ENCODE measurements around the gene REPS1. TPM values are rescaled to one million over a fixed set of nuclear protein-coding genes. Genes with fewer than 3 reads are reported as not detected.

REPS1 gene
- total and polyA plus RNA-seq, 2 of the 13 experiments (the other 11 are each of a cell fraction or from before 2014, with no cell fraction given), result 36.4 to 38.3 TPM

GRCh38 chr6:138987643-138988468 lies at the start of gene REPS1 (continued):
- TF ChIP-seq ZNF547 (CRISPR knock-in tag; IDR thresholded peaks at IDR 0.05) (peak; percentile 82; the same call in 1 of the 2 replicates), ATF1 (CRISPR knock-in tag; IDR thresholded peaks at IDR 0.05) (no peak), HNRNPUL1 (IDR thresholded peaks at IDR 0.05; ENCODE audit: low read depth, low read length) (peak; percentile 51; the same call in 1 of the 2 replicates), RFX5 (IDR thresholded peaks at IDR 0.05; ENCODE audit: low read depth, low read length) (peak; percentile 17; the same call in 1 of the 2 replicates), ZFP1 (CRISPR knock-in tag; IDR thresholded peaks at IDR 0.05) (peak; percentile 64; the same call in 1 of the 2 replicates), DMAP1 (CRISPR knock-in tag; IDR thresholded peaks at IDR 0.05) (0 out of 2 replicates have a peak, but pooled peaks have one; percentile 74), KDM6A (CRISPR knock-in tag; IDR thresholded peaks at IDR 0.05; ENCODE audit: low read depth) (no peak), TOE1 (CRISPR knock-in tag; IDR thresholded peaks at IDR 0.05) (0 out of 2 replicates have a peak, but pooled peaks have one; percentile 53), ZFYVE20 (CRISPR knock-in tag; IDR thresholded peaks at IDR 0.05; ENCODE audit: borderline replicate concordance, low read depth) (no peak), IRF2 (CRISPR knock-in tag; IDR thresholded peaks at IDR 0.05) (peak; percentile 83; the same call in 1 of the 2 replicates), ONECUT2 (CRISPR knock-in tag; IDR thresholded peaks at IDR 0.05) (peak; percentile 41; the same call in 1 of the 2 replicates), YEATS4 (CRISPR knock-in tag; IDR thresholded peaks at IDR 0.05; ENCODE audit: borderline replicate concordance) (peak; percentile 83), ZBTB38 (CRISPR knock-in tag; IDR thresholded peaks at IDR 0.05) (0 out of 2 replicates have a peak, but pooled peaks have one; percentile 23), ZNF784 (CRISPR knock-in tag; IDR thresholded peaks at IDR 0.05; ENCODE audit: borderline replicate concordance) (no peak), ZMYM3 (CRISPR knock-in tag; IDR thresholded peaks at IDR 0.05) (no peak)
- TF ChIP-seq, protein P1, sequence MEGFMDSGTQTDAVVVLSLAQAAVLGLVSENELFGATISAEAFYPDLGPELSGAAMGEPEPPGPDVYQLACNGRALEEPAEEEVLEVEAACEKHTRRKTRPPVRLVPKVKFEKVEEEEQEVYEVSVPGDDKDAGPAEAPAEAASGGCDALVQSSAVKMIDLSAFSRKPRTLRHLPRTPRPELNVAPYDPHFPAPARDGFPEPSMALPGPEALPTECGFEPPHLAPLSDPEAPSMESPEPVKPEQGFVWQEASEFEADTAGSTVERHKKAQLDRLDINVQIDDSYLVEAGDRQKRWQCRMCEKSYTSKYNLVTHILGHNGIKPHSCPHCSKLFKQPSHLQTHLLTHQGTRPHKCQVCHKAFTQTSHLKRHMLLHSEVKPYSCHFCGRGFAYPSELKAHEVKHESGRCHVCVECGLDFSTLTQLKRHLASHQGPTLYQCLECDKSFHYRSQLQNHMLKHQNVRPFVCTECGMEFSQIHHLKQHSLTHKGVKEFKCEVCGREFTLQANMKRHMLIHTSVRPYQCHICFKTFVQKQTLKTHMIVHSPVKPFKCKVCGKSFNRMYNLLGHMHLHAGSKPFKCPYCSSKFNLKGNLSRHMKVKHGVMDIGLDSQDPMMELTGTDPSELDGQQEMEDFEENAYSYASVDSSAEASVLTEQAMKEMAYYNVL (CRISPR knock-in tag; IDR thresholded peaks at IDR 0.05; ENCODE audit: borderline replicate concordance), result peak; percentile 92; the same call in 1 of the 2 replicates
- TF ChIP-seq, protein P2, sequence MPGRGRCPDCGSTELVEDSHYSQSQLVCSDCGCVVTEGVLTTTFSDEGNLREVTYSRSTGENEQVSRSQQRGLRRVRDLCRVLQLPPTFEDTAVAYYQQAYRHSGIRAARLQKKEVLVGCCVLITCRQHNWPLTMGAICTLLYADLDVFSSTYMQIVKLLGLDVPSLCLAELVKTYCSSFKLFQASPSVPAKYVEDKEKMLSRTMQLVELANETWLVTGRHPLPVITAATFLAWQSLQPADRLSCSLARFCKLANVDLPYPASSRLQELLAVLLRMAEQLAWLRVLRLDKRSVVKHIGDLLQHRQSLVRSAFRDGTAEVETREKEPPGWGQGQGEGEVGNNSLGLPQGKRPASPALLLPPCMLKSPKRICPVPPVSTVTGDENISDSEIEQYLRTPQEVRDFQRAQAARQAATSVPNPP (CRISPR knock-in tag; IDR thresholded peaks at IDR 0.05), result 0 out of 2 replicates have a peak, but pooled peaks have one; percentile 42
- TF ChIP-seq, protein P3, sequence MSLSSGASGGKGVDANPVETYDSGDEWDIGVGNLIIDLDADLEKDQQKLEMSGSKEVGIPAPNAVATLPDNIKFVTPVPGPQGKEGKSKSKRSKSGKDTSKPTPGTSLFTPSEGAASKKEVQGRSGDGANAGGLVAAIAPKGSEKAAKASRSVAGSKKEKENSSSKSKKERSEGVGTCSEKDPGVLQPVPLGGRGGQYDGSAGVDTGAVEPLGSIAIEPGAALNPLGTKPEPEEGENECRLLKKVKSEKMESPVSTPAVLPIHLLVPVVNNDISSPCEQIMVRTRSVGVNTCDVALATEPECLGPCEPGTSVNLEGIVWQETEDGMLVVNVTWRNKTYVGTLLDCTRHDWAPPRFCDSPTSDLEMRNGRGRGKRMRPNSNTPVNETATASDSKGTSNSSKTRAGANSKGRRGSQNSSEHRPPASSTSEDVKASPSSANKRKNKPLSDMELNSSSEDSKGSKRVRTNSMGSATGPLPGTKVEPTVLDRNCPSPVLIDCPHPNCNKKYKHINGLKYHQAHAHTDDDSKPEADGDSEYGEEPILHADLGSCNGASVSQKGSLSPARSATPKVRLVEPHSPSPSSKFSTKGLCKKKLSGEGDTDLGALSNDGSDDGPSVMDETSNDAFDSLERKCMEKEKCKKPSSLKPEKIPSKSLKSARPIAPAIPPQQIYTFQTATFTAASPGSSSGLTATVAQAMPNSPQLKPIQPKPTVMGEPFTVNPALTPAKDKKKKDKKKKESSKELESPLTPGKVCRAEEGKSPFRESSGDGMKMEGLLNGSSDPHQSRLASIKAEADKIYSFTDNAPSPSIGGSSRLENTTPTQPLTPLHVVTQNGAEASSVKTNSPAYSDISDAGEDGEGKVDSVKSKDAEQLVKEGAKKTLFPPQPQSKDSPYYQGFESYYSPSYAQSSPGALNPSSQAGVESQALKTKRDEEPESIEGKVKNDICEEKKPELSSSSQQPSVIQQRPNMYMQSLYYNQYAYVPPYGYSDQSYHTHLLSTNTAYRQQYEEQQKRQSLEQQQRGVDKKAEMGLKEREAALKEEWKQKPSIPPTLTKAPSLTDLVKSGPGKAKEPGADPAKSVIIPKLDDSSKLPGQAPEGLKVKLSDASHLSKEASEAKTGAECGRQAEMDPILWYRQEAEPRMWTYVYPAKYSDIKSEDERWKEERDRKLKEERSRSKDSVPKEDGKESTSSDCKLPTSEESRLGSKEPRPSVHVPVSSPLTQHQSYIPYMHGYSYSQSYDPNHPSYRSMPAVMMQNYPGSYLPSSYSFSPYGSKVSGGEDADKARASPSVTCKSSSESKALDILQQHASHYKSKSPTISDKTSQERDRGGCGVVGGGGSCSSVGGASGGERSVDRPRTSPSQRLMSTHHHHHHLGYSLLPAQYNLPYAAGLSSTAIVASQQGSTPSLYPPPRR (CRISPR knock-in tag; IDR thresholded peaks at IDR 0.05; ENCODE audit: borderline replicate concordance), result peak; percentile 66; the same call in 1 of the 2 replicates
